T-helper 2 cell treated with Interferon-gamma antibody and Interleukin-4, amounts not matched to agents 100 ng/mL and 5 ng/mL, for 36 hours (primary cell): ENCODE measurements around the gene ZAR1. TPM values are rescaled to one million over a fixed set of nuclear protein-coding genes. Genes with fewer than 3 reads are reported as not detected.
"Not testable (repeated sequence)": the region's sequence is repeated elsewhere in the genome, so short reads cannot be mapped to it uniquely, and the experiment has no call there.

ENCODE experiments used
- intact Hi-C: fragments of 100-400 bp; cut with micrococcal nuclease; formaldehyde crosslinking; loops from one replicate; pipeline ENCODE4 v1.15.1; 2023
- total RNA-seq: library from RNA; stranded (reverse); gene quantifications from 2 replicates; pipeline ENCODE4 v1.2.3, GENCODE V29; 2022

Gene ZAR1
- total RNA-seq: not detected in 2 replicates

GRCh38 chr4:48490012-48490679 lies at the start of gene ZAR1:
Gene ZAR1, plus strand, starts transcription at chr4:48490252. Its CDS starts 40 bp downstream, at chr4:48490292.
- intact Hi-C loops: no loop called here

GRCh38 chr4:48440914-48441313 lies 49.1 kb upstream of the ZAR1 start:
- intact Hi-C loops: not testable (repeated sequence)

- intact Hi-C loops: loop anchor here (2.0 to 5.0 kb wide), 2 partner anchors 102 to 517 kb away; no protein-coding TSS in a partner anchor
These were observed 44.3 kb upstream of the ZAR1 start for GRCh38 chr4:48445704-48446103.

GRCh38 chr4:48446642-48447041 lies 43.4 kb upstream of the ZAR1 start:
- intact Hi-C loops: loop anchor here (2.0 to 5.0 kb wide), 2 partner anchors 101 to 516 kb away; no protein-coding TSS in a partner anchor

GRCh38 chr4:48449151-48449550 lies 40.9 kb upstream of the ZAR1 start:
- intact Hi-C loops: loop anchor here (5.0 kb wide), 1 partner anchor 98 kb away; no protein-coding TSS in a partner anchor

- intact Hi-C loops: no loop called here
These were observed 39.3 kb upstream of the ZAR1 start for GRCh38 chr4:48450740-48451139.

GRCh38 chr4:48451656-48452055 lies 38.4 kb upstream of the ZAR1 start:
- intact Hi-C loops: not testable (repeated sequence)

- intact Hi-C loops: no loop called here
These were observed 35.5 kb upstream of the ZAR1 start for GRCh38 chr4:48454591-48454990.

GRCh38 chr4:48461000-48461399 lies 29.1 kb upstream of the ZAR1 start:
- intact Hi-C loops: no loop called here

- intact Hi-C loops: no loop called here
These were observed 27.7 kb upstream of the ZAR1 start for GRCh38 chr4:48462363-48462762.

GRCh38 chr4:48467442-48467841 lies 22.6 kb upstream of the ZAR1 start:
- intact Hi-C loops: no loop called here

GRCh38 chr4:48467891-48468290 lies 22.2 kb upstream of the ZAR1 start:
- intact Hi-C loops: no loop called here

- intact Hi-C loops: no loop called here
These were observed 19.9 kb upstream of the ZAR1 start for GRCh38 chr4:48470137-48470536.

GRCh38 chr4:48470570-48470969 lies 19.5 kb upstream of the ZAR1 start:
- intact Hi-C loops: no loop called here

GRCh38 chr4:48472794-48473193 lies 17.3 kb upstream of the ZAR1 start:
- intact Hi-C loops: no loop called here

- intact Hi-C loops: no loop called here
These were observed 14.3 kb upstream of the ZAR1 start for GRCh38 chr4:48475770-48476169.

GRCh38 chr4:48478273-48478672 lies 11.8 kb upstream of the ZAR1 start:
- intact Hi-C loops: no loop called here

GRCh38 chr4:48481581-48481980 lies 8.5 kb upstream of the ZAR1 start:
- intact Hi-C loops: no loop called here

- intact Hi-C loops: no loop called here
These were observed 6.9 kb upstream of the ZAR1 start, which contains the start of gene SLC10A4 for GRCh38 chr4:48483006-48483776. Gene SLC10A4, plus strand, starts transcription at chr4:48483343. Its CDS starts 219 bp downstream, at chr4:48483562.

GRCh38 chr4:48483777-48484493 lies 6.1 kb upstream of the ZAR1 start:
- intact Hi-C loops: no loop called here

- intact Hi-C loops: no loop called here
These were observed 5.4 kb upstream of the ZAR1 start for GRCh38 chr4:48484494-48485168.
